Hepatocyte (in vitro differentiated cells): ENCODE data around the gene CUL1. TPM values are rescaled to one million over a fixed set of nuclear protein-coding genes. Genes with fewer than 3 reads are reported as not detected.

ENCODE experiments used
- DNase-seq: peaks from one replicate; pipeline ENCODE4 v3.0.0-alpha.2; 2016; ENCODE audit warnings: low spot score
- H2AFZ ChIP-seq: fragments of 200-600 bp; sonication (generic); 2 replicates; pipeline ENCODE4 v1.6.0; 2016; ENCODE audit warnings: antibody characterized with exemption, mild to moderate bottlenecking
- H3K27ac ChIP-seq: fragments of 200-600 bp; sonication (generic); 2 replicates; pipeline ENCODE4 v1.5.1; 2016; ENCODE audit warnings: mild to moderate bottlenecking
- H3K27me3 ChIP-seq: fragments of 200-600 bp; sonication (generic); 2 replicates; pipeline ENCODE4 v1.6.1; 2016
- H3K36me3 ChIP-seq: fragments of 200-600 bp; sonication (generic); replicated peaks from 2 replicates; pipeline ENCODE4 v1.5.1; 2016; ENCODE audit warnings: low read depth; ENCODE audit not compliant: insufficient read depth
- H3K4me1 ChIP-seq: fragments of 200-600 bp; sonication (generic); 2 replicates; pipeline ENCODE4 v1.5.1; 2016; ENCODE audit warnings: mild to moderate bottlenecking, moderate library complexity; ENCODE audit not compliant: insufficient read depth
- H3K4me2 ChIP-seq: fragments of 200-600 bp; sonication (generic); 2 replicates; pipeline ENCODE4 v1.6.0; 2016
- H3K4me3 ChIP-seq: fragments of 200-600 bp; sonication (generic); 2 replicates; pipeline ENCODE4 v1.5.1; 2016; ENCODE audit warnings: mild to moderate bottlenecking
- H3K79me2 ChIP-seq: fragments of 200-600 bp; sonication (generic); 2 replicates; pipeline ENCODE4 v1.6.0; 2017; ENCODE audit warnings: mild to moderate bottlenecking
- H3K9me2 ChIP-seq: fragments of 200-600 bp; sonication (generic); replicated peaks from 2 replicates; pipeline ENCODE4 v1.6.0; 2017; ENCODE audit warnings: mild to moderate bottlenecking; ENCODE audit not compliant: insufficient read depth
- H3K9me3 ChIP-seq: fragments of 200-600 bp; sonication (generic); 2 replicates; pipeline ENCODE4 v1.5.1; 2016; ENCODE audit warnings: low read depth, mild to moderate bottlenecking
- H4K20me1 ChIP-seq: fragments of 200-600 bp; sonication (generic); 2 replicates; pipeline ENCODE4 v1.6.0; 2016; ENCODE audit warnings: mild to moderate bottlenecking; ENCODE audit not compliant: insufficient read depth, poor library complexity, severe bottlenecking
- CTCF ChIP-seq: fragments of 200-600 bp; sonication (generic); IDR thresholded peaks from 2 replicates; pipeline ENCODE4 v1.5.1; 2016; ENCODE audit warnings: antibody characterized with exemption, mild to moderate bottlenecking; ENCODE audit not compliant: poor library complexity
- EZH2 ChIP-seq: fragments of 200-600 bp; sonication (generic); IDR thresholded peaks from 2 replicates; pipeline ENCODE4 v1.6.1; 2016; ENCODE audit warnings: antibody characterized with exemption, mild to moderate bottlenecking, borderline replicate concordance
- EZH2phosphoT487 ChIP-seq: fragments of 200-600 bp; sonication (generic); IDR thresholded peaks from one replicate; pipeline ENCODE4 v1.6.1; 2018; ENCODE audit warnings: antibody characterized with exemption, mild to moderate bottlenecking, low read depth, moderate library complexity; ENCODE audit not compliant: unreplicated experiment, severe bottlenecking
- WGBS: methylation state at CpG from one replicate; pipeline ENCODE4 v1.1.6; 2016; ENCODE audit warnings: low lambda C conversion rate; ENCODE audit errors: missing lambda C conversion rate; 5-methylcytosine and 5-hydroxymethylcytosine counted together
- polyA plus RNA-seq: library from polyadenylated mRNA; unstranded; fragments of >200 nt; fragmentation: Nextera tagmentation; extraction: Ambion mirVana; gene quantifications from 2 replicates; pipeline ENCODE4 v1.2.1, GENCODE V29; 2016
- total RNA-seq: library from RNA; depleted of rRNA; stranded (reverse); fragments of >200 nt; gene quantifications from 2 replicates; pipeline ENCODE4 v1.2.3, GENCODE V29; 2014

CUL1 gene
- total and polyA plus RNA-seq, 2 experiments from 2014 or later, result 56.7 to 68.4 TPM

- H3K4me2 ChIP-seq, result no peak overlapping the region
- H3K27me3 ChIP-seq, result no peaks in the 10 kb centered on the region
- H3K36me3 ChIP-seq, result no peaks in the 10 kb centered on the region
- H3K9me2 ChIP-seq, result no peaks in the 10 kb centered on the region
- peaks cover 5% of the 10 kb centered on the region for H3K9me3 ChIP-seq
- 76% methylated on average over 14 of the region's 14 CpGs for WGBS
- TF ChIP-seq CTCF (no peak), EZH2 (no peak), EZH2phosphoT487 (no peak)
- no peaks in the 10 kb centered on the region for H4K20me1 ChIP-seq
- no peak overlapping the region for H2AFZ ChIP-seq
- peaks cover 74% of the 10 kb centered on the region for H3K79me2 ChIP-seq
- H3K4me3 ChIP-seq, result no peak overlapping the region
- no peaks in the 10 kb centered on the region for H3K4me1 ChIP-seq
- peak; percentile 35 for DNase-seq
- H3K27ac ChIP-seq, result peak overlapping the region; percentile 49
These were observed 40.2 kb downstream of the CUL1 start for GRCh38 chr7:148738737-148739535.

GRCh38 chr7:148746135-148746534, 47.4 kb downstream of the CUL1 start:
- H3K9me3 ChIP-seq, result peaks cover 5% of the 10 kb centered on the region
- H3K4me2 ChIP-seq, result no peak overlapping the region
- no peak overlapping the region for H2AFZ ChIP-seq
- no peak for DNase-seq
- no peaks in the 10 kb centered on the region for H3K9me2 ChIP-seq
- H3K27me3 ChIP-seq, result no peaks in the 10 kb centered on the region
- WGBS, result 92% methylated on average over 3 of the region's 3 CpGs
- no peaks in the 10 kb centered on the region for H3K4me1 ChIP-seq
- TF ChIP-seq EZH2phosphoT487 (no peak), CTCF (no peak), EZH2 (no peak)
- no peak overlapping the region for H3K4me3 ChIP-seq
- peaks cover 53% of the 10 kb centered on the region for H3K79me2 ChIP-seq
- no peak overlapping the region for H3K27ac ChIP-seq
- no peaks in the 10 kb centered on the region for H3K36me3 ChIP-seq
- peaks cover 3% of the 10 kb centered on the region for H4K20me1 ChIP-seq

- Histone ChIP-seq H3K27ac (no peak overlapping the region), H3K9me3 (peaks cover 5% of the 10 kb centered on the region), H3K4me2 (no peak overlapping the region), H3K4me3 (no peak overlapping the region), H3K27me3 (no peaks in the 10 kb centered on the region), H3K79me2 (peaks cover 57% of the 10 kb centered on the region), H2AFZ (no peak overlapping the region), H3K4me1 (no peaks in the 10 kb centered on the region), H3K36me3 (no peaks in the 10 kb centered on the region), H3K9me2 (no peaks in the 10 kb centered on the region), H4K20me1 (peaks cover 3% of the 10 kb centered on the region)
- TF ChIP-seq EZH2phosphoT487 (no peak), EZH2 (no peak), CTCF (no peak)
- 28% methylated on average over 3 of the region's 3 CpGs for WGBS
- DNase-seq, result peak; percentile 57
These were observed 48.6 kb downstream of the CUL1 start for GRCh38 chr7:148747274-148747673.
